ENCODE results near the gene KDM4C.

KDM4C gene

DNA sequence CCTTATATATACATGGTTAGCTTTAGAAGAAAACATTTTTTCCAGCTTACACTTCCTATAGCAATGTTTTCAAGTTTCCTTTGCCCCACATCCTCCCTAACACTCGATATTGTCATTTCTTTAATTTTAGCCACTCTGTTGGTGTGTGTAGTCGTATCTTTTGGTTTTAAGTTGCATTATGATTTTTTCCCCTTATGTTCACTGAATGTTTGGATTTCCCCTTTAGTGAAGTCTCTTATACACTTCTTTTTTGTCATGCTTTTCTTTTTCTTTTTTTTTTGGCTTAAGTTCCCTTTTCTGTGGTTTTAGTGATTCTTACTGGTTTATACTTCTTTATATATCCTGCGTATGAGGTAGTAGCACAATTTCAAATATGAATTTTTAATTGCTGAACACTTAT lies 58.8 kb downstream of the KDM4C start:
- Histone ChIP-seq H3K27me3 (no peaks in the 10 kb centered on the region), H3K4me1 (ENCODE audit: control insufficient read depth in 1 of 2, insufficient read depth in 1 of 2, low read depth in 1 of 2, low read length in 1 of 2) (no peaks in the 10 kb centered on the region), H3K36me3 (no peaks in the 10 kb centered on the region), H3K4me3 (ENCODE audit: low read depth in 1 of 2, low read length in 1 of 2) (no peak overlapping the region), H3K27ac (no peak overlapping the region), H3K9me3 (no peaks in the 10 kb centered on the region)
- TF ChIP-seq, protein P1, sequence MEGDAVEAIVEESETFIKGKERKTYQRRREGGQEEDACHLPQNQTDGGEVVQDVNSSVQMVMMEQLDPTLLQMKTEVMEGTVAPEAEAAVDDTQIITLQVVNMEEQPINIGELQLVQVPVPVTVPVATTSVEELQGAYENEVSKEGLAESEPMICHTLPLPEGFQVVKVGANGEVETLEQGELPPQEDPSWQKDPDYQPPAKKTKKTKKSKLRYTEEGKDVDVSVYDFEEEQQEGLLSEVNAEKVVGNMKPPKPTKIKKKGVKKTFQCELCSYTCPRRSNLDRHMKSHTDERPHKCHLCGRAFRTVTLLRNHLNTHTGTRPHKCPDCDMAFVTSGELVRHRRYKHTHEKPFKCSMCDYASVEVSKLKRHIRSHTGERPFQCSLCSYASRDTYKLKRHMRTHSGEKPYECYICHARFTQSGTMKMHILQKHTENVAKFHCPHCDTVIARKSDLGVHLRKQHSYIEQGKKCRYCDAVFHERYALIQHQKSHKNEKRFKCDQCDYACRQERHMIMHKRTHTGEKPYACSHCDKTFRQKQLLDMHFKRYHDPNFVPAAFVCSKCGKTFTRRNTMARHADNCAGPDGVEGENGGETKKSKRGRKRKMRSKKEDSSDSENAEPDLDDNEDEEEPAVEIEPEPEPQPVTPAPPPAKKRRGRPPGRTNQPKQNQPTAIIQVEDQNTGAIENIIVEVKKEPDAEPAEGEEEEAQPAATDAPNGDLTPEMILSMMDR (IDR thresholded peaks at IDR 0.05): no peak

DNA sequence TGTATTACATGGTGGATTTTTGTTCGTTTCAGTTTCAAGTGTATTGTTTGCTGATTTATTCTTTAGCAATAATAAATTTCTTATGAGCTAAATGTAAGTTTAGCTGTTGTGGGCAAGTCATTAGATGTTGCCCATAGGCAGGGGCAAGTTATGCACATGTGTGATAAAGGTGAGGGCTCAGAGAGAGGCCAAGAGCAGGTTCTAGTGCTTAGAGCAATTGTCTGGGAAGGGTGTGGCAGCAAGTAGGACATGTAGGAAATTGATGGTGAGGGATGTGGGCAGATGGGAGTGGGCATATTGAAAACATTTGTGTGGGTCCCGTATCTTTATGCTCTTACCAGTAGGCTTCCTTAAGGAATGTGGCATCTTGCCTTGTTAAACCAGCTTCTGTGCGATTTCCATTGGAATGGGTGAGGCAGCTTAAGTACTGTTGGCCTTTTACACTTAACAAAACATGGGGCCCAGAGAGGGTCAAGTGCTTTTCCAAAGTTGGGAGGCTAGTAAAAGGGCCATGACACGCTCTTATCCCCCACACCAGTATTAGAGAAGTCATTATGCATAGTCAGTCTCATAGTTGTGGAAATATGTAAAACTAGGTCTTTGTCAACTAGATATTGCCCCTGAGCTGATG lies 60.6 kb downstream of the KDM4C start:
- Histone ChIP-seq H3K9me3 (no peaks in the 10 kb centered on the region), H3K4me1 (ENCODE audit: control insufficient read depth in 1 of 2, insufficient read depth in 1 of 2, low read depth in 1 of 2, low read length in 1 of 2) (no peaks in the 10 kb centered on the region), H3K27ac (no peak overlapping the region), H3K4me3 (ENCODE audit: low read depth in 1 of 2, low read length in 1 of 2) (no peak overlapping the region), H3K36me3 (peaks cover 7% of the 10 kb centered on the region), H3K27me3 (no peaks in the 10 kb centered on the region)
- TF ChIP-seq, protein P1 (IDR thresholded peaks at IDR 0.05): no peak

- peaks cover 11% of the 10 kb centered on the region for H3K36me3 ChIP-seq
- H3K9me3 ChIP-seq: no peaks in the 10 kb centered on the region
- no peak overlapping the region for H3K27ac ChIP-seq
- H3K27me3 ChIP-seq: no peaks in the 10 kb centered on the region
- TF ChIP-seq, protein P1 (IDR thresholded peaks at IDR 0.05): no peak
- no peaks in the 10 kb centered on the region for H3K4me1 ChIP-seq (ENCODE audit: control insufficient read depth in 1 of 2, insufficient read depth in 1 of 2, low read depth in 1 of 2, low read length in 1 of 2)
- H3K4me3 ChIP-seq (ENCODE audit: low read depth in 1 of 2, low read length in 1 of 2): no peak overlapping the region
Observed at GRCh38 chr9:6819112-6819511, 61.3 kb downstream of the KDM4C start.

DNA sequence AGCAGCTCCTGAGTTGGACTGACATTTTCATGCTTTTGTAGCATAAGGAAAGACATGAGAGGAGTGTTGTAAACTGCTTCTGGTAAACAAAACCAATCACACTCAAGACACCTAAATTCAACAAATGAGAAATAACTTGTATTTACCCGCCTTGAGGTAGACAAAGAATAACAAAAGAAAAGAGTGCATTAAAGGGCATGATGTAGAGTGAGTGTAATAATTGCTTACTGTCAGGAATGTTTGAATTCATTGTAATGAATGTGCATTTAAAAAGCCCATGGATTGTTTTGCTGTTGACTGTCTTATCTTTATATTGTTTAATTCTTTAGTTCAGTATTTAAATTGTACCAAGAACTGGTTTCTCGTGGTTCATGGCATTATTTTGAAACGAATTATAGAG lies 61.8 kb downstream of the KDM4C start:
- H3K4me3 ChIP-seq (ENCODE audit: low read depth in 1 of 2, low read length in 1 of 2): no peak overlapping the region
- H3K9me3 ChIP-seq: no peaks in the 10 kb centered on the region
- TF ChIP-seq, protein P1 (IDR thresholded peaks at IDR 0.05): no peak
- H3K36me3 ChIP-seq: peaks cover 11% of the 10 kb centered on the region
- H3K27ac ChIP-seq: no peak overlapping the region
- H3K27me3 ChIP-seq: no peaks in the 10 kb centered on the region
- no peaks in the 10 kb centered on the region for H3K4me1 ChIP-seq (ENCODE audit: control insufficient read depth in 1 of 2, insufficient read depth in 1 of 2, low read depth in 1 of 2, low read length in 1 of 2)

GRCh38 chr9:6822696-6823095 lies 64.9 kb downstream of the KDM4C start:
- Histone ChIP-seq H3K9me3 (no peaks in the 10 kb centered on the region), H3K27me3 (no peaks in the 10 kb centered on the region), H3K4me3 (ENCODE audit: low read depth in 1 of 2, low read length in 1 of 2) (no peak overlapping the region), H3K36me3 (peaks cover 16% of the 10 kb centered on the region), H3K27ac (no peak overlapping the region), H3K4me1 (ENCODE audit: control insufficient read depth in 1 of 2, insufficient read depth in 1 of 2, low read depth in 1 of 2, low read length in 1 of 2) (no peaks in the 10 kb centered on the region)
- TF ChIP-seq, protein P1 (IDR thresholded peaks at IDR 0.05): no peak
